IMR-90 (cell line): Measurements from ENCODE around the gene HDDC2. TPM values are rescaled to one million over a fixed set of nuclear protein-coding genes. Genes with fewer than 3 reads are reported as not detected.
A peak's percentile ranks its signal among the peaks of the same experiment; 100 is the strongest.

Experiments
- ATAC-seq: fragments of 200-7000 bp; cut with Tn5 transposase; 2 replicates; pipeline ENCODE4 v1.9.1; 2020; ENCODE audit warnings: low read depth, mild to moderate bottlenecking, moderate library complexity
- BruUV-seq: library from RNA; stranded (reverse); fragments of 400-500 nt; replicated peaks from 2 replicates; lab custom pipeline; 2021; lab: Mats Ljungman, UMichigan
- CTCF ChIA-PET: fragments of 300-600 bp; formaldehyde crosslinking; extraction: SDS; loops from one replicate; lab custom pipeline; 2021; ENCODE audit warnings: antibody characterized with exemption; lab: Yijun Ruan, JAX
- POLR2A ChIA-PET: fragments of 300-600 bp; sonication (Branson Sonifier 250); formaldehyde crosslinking; loops from one replicate; lab custom pipeline; 2022; ENCODE audit warnings: antibody characterized with exemption; ENCODE audit not compliant: unreplicated experiment; lab: Charles Lee
- DNase-seq: peaks from one replicate; pipeline ENCODE4 v3.0.0; 2013
- H2AFZ ChIP-seq: replicated peaks from 2 replicates; pipeline ENCODE3; 2013; ENCODE audit warnings: low read length, mild to moderate bottlenecking; ENCODE audit not compliant: poor library complexity
- H2AK5ac ChIP-seq: 2 replicates; pipeline ENCODE4 v1.6.1; 2013; ENCODE audit warnings: low read depth, low read length, inconsistent platforms
- H2AK9ac ChIP-seq: replicated peaks from 2 replicates; pipeline ENCODE3; 2013; ENCODE audit warnings: mild to moderate bottlenecking, low read depth, low read length, moderate library complexity; ENCODE audit not compliant: poor library complexity
- H2BK120ac ChIP-seq: 2 replicates; pipeline ENCODE4 v1.6.1; 2013; ENCODE audit warnings: low read depth, low read length, inconsistent platforms
- H2BK15ac ChIP-seq: 3 replicates; pipeline ENCODE4 v1.6.1; 2013; ENCODE audit warnings: low read depth, low read length, inconsistent platforms
- H2BK20ac ChIP-seq: 2 replicates; pipeline ENCODE4 v1.6.1; 2013; ENCODE audit warnings: low read depth, mild to moderate bottlenecking, inconsistent platforms, low read length, moderate library complexity
- H2BK5ac ChIP-seq: 2 replicates; pipeline ENCODE4 v1.6.1; 2013; ENCODE audit warnings: mild to moderate bottlenecking, low read depth, low read length, inconsistent platforms; ENCODE audit not compliant: poor library complexity, severe bottlenecking
- H3K14ac ChIP-seq: replicated peaks from 2 replicates; pipeline ENCODE4 v1.6.1; 2013; ENCODE audit warnings: low read depth, low read length, inconsistent platforms
- H3K18ac ChIP-seq: 2 replicates; pipeline ENCODE4 v1.6.1; 2013; ENCODE audit warnings: low read depth, low read length, control low read depth
- H3K23ac ChIP-seq: 2 replicates; pipeline ENCODE4 v1.6.1; 2013; ENCODE audit warnings: low read depth, low read length, inconsistent platforms
- H3K27ac ChIP-seq: 2 replicates; pipeline ENCODE4 v1.5.1; 2013; ENCODE audit warnings: mild to moderate bottlenecking, control low read depth, low read length; ENCODE audit not compliant: insufficient read depth
- H3K27me3 ChIP-seq: 2 replicates; pipeline ENCODE4 v1.6.1; 2013; ENCODE audit warnings: low read length; ENCODE audit not compliant: control insufficient read depth, insufficient read depth
- H3K36me3 ChIP-seq: 2 replicates; pipeline ENCODE4 v1.6.1; 2013; ENCODE audit warnings: low read length, mixed read lengths; ENCODE audit not compliant: control insufficient read depth, insufficient read depth
- H3K4ac ChIP-seq: 2 replicates; pipeline ENCODE4 v1.6.1; 2013; ENCODE audit warnings: low read depth, low read length, inconsistent platforms
- H3K4me1 ChIP-seq: 2 replicates; pipeline ENCODE4 v1.6.1; 2013; ENCODE audit warnings: low read length, mixed read lengths; ENCODE audit not compliant: control insufficient read depth, insufficient read depth
- H3K4me2 ChIP-seq: 2 replicates; pipeline ENCODE4 v1.6.1; 2013; ENCODE audit warnings: low read depth, mild to moderate bottlenecking, control low read depth, low read length, moderate library complexity
- H3K4me3 ChIP-seq: 2 replicates; pipeline ENCODE4 v1.5.1; 2013; ENCODE audit warnings: low read depth, mild to moderate bottlenecking, control low read depth, low read length, moderate library complexity; ENCODE audit not compliant: insufficient read depth
- H3K56ac ChIP-seq: 2 replicates; pipeline ENCODE4 v1.6.1; 2013; ENCODE audit warnings: low read length, inconsistent platforms; ENCODE audit not compliant: insufficient read depth; ENCODE audit errors: extremely low read depth
- H3K79me1 ChIP-seq, 2 experiments: 2 replicates each; pipeline ENCODE4 v1.6.1; 2013; ENCODE audit warnings: low read length in 2 of 2, inconsistent platforms in 1 of 2, low read depth in 1 of 2
- H3K9ac ChIP-seq: 2 replicates; pipeline ENCODE4 v1.6.1; 2013; ENCODE audit warnings: low read depth, low read length, control low read depth
- H3K9me1 ChIP-seq: 2 replicates; pipeline ENCODE4 v1.6.1; 2013; ENCODE audit warnings: low read length, inconsistent platforms; ENCODE audit not compliant: insufficient read depth
- H3K9me3 ChIP-seq: 2 replicates; pipeline ENCODE4 v1.6.1; 2013; ENCODE audit warnings: low read length; ENCODE audit not compliant: control insufficient read depth, insufficient read depth
- H4K20me1 ChIP-seq: 2 replicates; pipeline ENCODE4 v1.6.1; 2013; ENCODE audit warnings: low read length, inconsistent platforms; ENCODE audit not compliant: insufficient read depth
- H4K5ac ChIP-seq: 2 replicates; pipeline ENCODE4 v1.6.1; 2013; ENCODE audit warnings: mild to moderate bottlenecking, low read depth, low read length, control low read depth
- H4K8ac ChIP-seq, 2 experiments: 2 replicates each; pipeline ENCODE4 v1.6.1; 2013; ENCODE audit warnings: low read depth in 2 of 2, low read length in 2 of 2, control low read depth in 1 of 2, inconsistent platforms in 1 of 2
- H4K91ac ChIP-seq: 2 replicates; pipeline ENCODE4 v1.6.1; 2013; ENCODE audit warnings: low read depth, low read length, inconsistent platforms; ENCODE audit not compliant: insufficient read depth
- CEBPB ChIP-seq: IDR thresholded peaks from 2 replicates; pipeline ENCODE4 v1.6.1; 2012; ENCODE audit warnings: low read depth, low read length, improper control_type of control experiment
- CHD1 ChIP-seq: IDR thresholded peaks from 2 replicates; pipeline ENCODE4 v1.6.1; 2012; ENCODE audit warnings: low read depth, low read length, improper control_type of control experiment
- CTCF ChIP-seq: conservative IDR thresholded peaks from 2 replicates; pipeline ENCODE4 v1.5.1; 2012; ENCODE audit warnings: mild to moderate bottlenecking, low read depth, low read length, improper control_type of control experiment
- ELK1 ChIP-seq: fragments of 150-350 bp; IDR thresholded peaks from 2 replicates; pipeline ENCODE4 v1.6.1; 2016; ENCODE audit warnings: low read depth, mild to moderate bottlenecking, low read length, moderate library complexity, borderline replicate concordance
- FOS ChIP-seq: fragments of 150-350 bp; IDR thresholded peaks from 2 replicates; pipeline ENCODE4 v1.6.1; 2016; ENCODE audit warnings: low read depth, low read length
- MAZ ChIP-seq: IDR thresholded peaks from 2 replicates; pipeline ENCODE4 v1.6.1; 2012; ENCODE audit warnings: low read depth, mild to moderate bottlenecking, low read length, improper control_type of control experiment, moderate library complexity, borderline replicate concordance
- MXI1 ChIP-seq: IDR thresholded peaks from 2 replicates; pipeline ENCODE4 v1.6.1; 2012; ENCODE audit warnings: low read depth, mild to moderate bottlenecking, low read length, moderate library complexity, borderline replicate concordance
- NFE2L2 ChIP-seq: fragments of 150-350 bp; IDR thresholded peaks from 2 replicates; pipeline ENCODE4 v1.6.1; 2016; ENCODE audit warnings: low read depth, mild to moderate bottlenecking, low read length
- RAD21 ChIP-seq: IDR thresholded peaks from 2 replicates; pipeline ENCODE4 v1.6.1; 2012; ENCODE audit warnings: low read length, improper control_type of control experiment
- RFX5 ChIP-seq: IDR thresholded peaks from 2 replicates; pipeline ENCODE4 v1.8.0; 2012; ENCODE audit warnings: low read depth, mild to moderate bottlenecking, low read length, moderate library complexity
- USF2 ChIP-seq: fragments of 150-350 bp; IDR thresholded peaks from 2 replicates; pipeline ENCODE4 v1.6.1; 2017; ENCODE audit warnings: mild to moderate bottlenecking, antibody characterized with exemption, low read length, low read depth
- WGBS, 2 experiments: methylation state at CpG; one replicate each; pipeline versions ENCODE4 v1.1.5 to v1.1.7; 2013; ENCODE audit warnings: missing lambda C conversion rate in 2 of 2; ENCODE audit not compliant: insufficient read length in 1 of 2; ENCODE audit errors: extremely low coverage in 2 of 2; 5-methylcytosine and 5-hydroxymethylcytosine counted together
- dilution Hi-C: fragments of 300-500 bp; cut with HindIII; formaldehyde crosslinking; loops from one replicate; pipeline ENCODE4 v1.14.3; 2018; ENCODE audit warnings: low sequenced_read_pairs; ENCODE audit not compliant: unreplicated experiment
- in situ Hi-C: fragments of 300-500 bp; cut with MboI; formaldehyde crosslinking; loops from 3 replicates; pipeline ENCODE4 v1.14.3; 2019; ENCODE audit warnings: low sequenced_read_pairs, inconsistent platforms, mixed read lengths
- intact Hi-C: fragments of 100-400 bp; cut with micrococcal nuclease; formaldehyde crosslinking; loops from 2 replicates; pipeline ENCODE4 v1.10.0; 2022
- polyA plus RNA-seq, 3 experiments: library from polyadenylated mRNA; depleted of rRNA; stranded (reverse); fragments of >200 nt; gene quantifications; 2 replicates each; pipeline ENCODE4 v1.2.3, GENCODE V29; 2012; ENCODE audit warnings: low replicate concordance in 1 of 3
- total RNA-seq: library from RNA; depleted of rRNA; stranded (reverse); fragments of >200 nt; gene quantifications from 2 replicates; pipeline ENCODE4 v1.2.3, GENCODE V29; 2012

Gene HDDC2
- total and polyA plus RNA-seq, 2 of the 4 experiments (the other 2 are of a cell fraction), result 40.9 to 68.6 TPM

GRCh38 chr6:125255201-125255600 lies 46.6 kb downstream of the HDDC2 start:
- H3K4me2 ChIP-seq, result no peak overlapping the region
- ChIA-PET POLR2A (no interaction called here), CTCF (no interaction called here)
- H2AK5ac ChIP-seq, result no peak overlapping the region
- H3K56ac ChIP-seq, result no peak overlapping the region
- no peak overlapping the region for H3K4me3 ChIP-seq
- no peaks in the 10 kb centered on the region for H3K79me1 ChIP-seq
- H3K9me3 ChIP-seq, result no peaks in the 10 kb centered on the region
- H2BK120ac ChIP-seq, result no peak overlapping the region
- dilution Hi-C loops, result no loop called here
- H2BK20ac ChIP-seq, result no peak overlapping the region
- H3K4me1 ChIP-seq, result peaks cover 13% of the 10 kb centered on the region
- 40% methylated on average over 1 of the region's 3 CpGs; no CpG with 5 or more reads in 1 of the 2 experiments for WGBS, 2 experiments
- no peak overlapping the region for H4K91ac ChIP-seq
- no peak overlapping the region for H4K8ac ChIP-seq
- no peak for ATAC-seq
- H4K5ac ChIP-seq, result no peak overlapping the region; the same call in 1 of the 2 replicates
- H3K18ac ChIP-seq, result no peak overlapping the region
- H2BK15ac ChIP-seq, result no peak overlapping the region
- intact Hi-C loops, result no loop called here
- H3K14ac ChIP-seq, result no peak overlapping the region
- DNase-seq, result peak; percentile 36
- no peak overlapping the region for H3K27ac ChIP-seq
- BruUV-seq, result no TSS peak
- TF ChIP-seq CHD1 (no peak), USF2 (no peak), NFE2L2 (no peak), ELK1 (no peak), RFX5 (no peak), MAZ (no peak), FOS (no peak), RAD21 (no peak), MXI1 (no peak), CTCF (no peak), CEBPB (no peak)
- H2AK9ac ChIP-seq, result no peak overlapping the region
- H3K9ac ChIP-seq, result no peak overlapping the region
- in situ Hi-C loops, result no loop called here
- no peak overlapping the region for H3K4ac ChIP-seq
- no peak overlapping the region for H2BK5ac ChIP-seq
- H3K36me3 ChIP-seq, result no peaks in the 10 kb centered on the region
- no peak overlapping the region for H3K23ac ChIP-seq
- no peaks in the 10 kb centered on the region for H3K27me3 ChIP-seq
- H2AFZ ChIP-seq, result no peak overlapping the region
- peaks cover 3% of the 10 kb centered on the region; the same call in 1 of the 2 replicates for H3K9me1 ChIP-seq
- no peaks in the 10 kb centered on the region for H4K20me1 ChIP-seq
